ENCODE measurements around the gene SPACA1. TPM values are rescaled to one million over a fixed set of nuclear protein-coding genes. Genes with fewer than 3 reads are reported as not detected.

The SPACA1 gene
- total RNA-seq, 1 experiment from 2014 or later, result not detected

GRCh38 chr6:88044530-88044929 lies 3.1 kb upstream of the SPACA1 start:
- Mint-ChIP-seq H3K27me3 (ENCODE audit: insufficient read depth, unreplicated experiment) (no peaks in the 10 kb centered on the region), H3K4me3 (ENCODE audit: unreplicated experiment) (no peak overlapping the region), H3K9me3 (ENCODE audit: unreplicated experiment) (no peaks in the 10 kb centered on the region), H3K27ac (ENCODE audit: low read depth, unreplicated experiment) (no peak overlapping the region), H3K36me3 (ENCODE audit: insufficient read depth, unreplicated experiment) (no peaks in the 10 kb centered on the region), H3K4me1 (ENCODE audit: insufficient read depth, unreplicated experiment) (no peaks in the 10 kb centered on the region)
- ChIA-PET POLR2A (no interaction called here), CTCF (no interaction called here)
- no peak for TF ChIP-seq CTCF (IDR thresholded peaks at IDR 0.05; ENCODE audit: unreplicated experiment)
- intact Hi-C loops (cut with micrococcal nuclease), result no loop called here
- no TSS peak for BruUV-seq (replicated peaks)
- DNase-seq (ENCODE audit: unreplicated experiment), result no peak

GRCh38 chr6:88045521-88046136 lies 2.0 kb upstream of the SPACA1 start:
- H3K36me3 Mint-ChIP-seq (ENCODE audit: insufficient read depth, unreplicated experiment), result no peaks in the 10 kb centered on the region
- intact Hi-C loops (cut with micrococcal nuclease), result no loop called here
- BruUV-seq (replicated peaks), result no TSS peak
- CTCF ChIA-PET, result no interaction called here
- H3K27me3 Mint-ChIP-seq (ENCODE audit: insufficient read depth, unreplicated experiment), result no peaks in the 10 kb centered on the region
- no peak for TF ChIP-seq CTCF (IDR thresholded peaks at IDR 0.05; ENCODE audit: unreplicated experiment)
- no peak overlapping the region for H3K4me3 Mint-ChIP-seq (ENCODE audit: unreplicated experiment)
- no peak for DNase-seq (ENCODE audit: unreplicated experiment)
- peaks cover 4% of the 10 kb centered on the region for H3K9me3 Mint-ChIP-seq (ENCODE audit: unreplicated experiment)
- POLR2A ChIA-PET, result no interaction called here
- H3K27ac Mint-ChIP-seq (ENCODE audit: low read depth, unreplicated experiment), result no peak overlapping the region
- peaks cover 6% of the 10 kb centered on the region for H3K4me1 Mint-ChIP-seq (ENCODE audit: insufficient read depth, unreplicated experiment)

GRCh38 chr6:88048578-88048977 lies 937 bp downstream of the SPACA1 start:
- TF ChIP-seq CTCF (IDR thresholded peaks at IDR 0.05; ENCODE audit: unreplicated experiment), result no peak

GRCh38 chr6:88050140-88050818 lies 2.6 kb downstream of the SPACA1 start:
- no peak overlapping the region for H3K4me3 Mint-ChIP-seq (ENCODE audit: unreplicated experiment)
- no TSS peak for BruUV-seq (replicated peaks)
- peaks cover 7% of the 10 kb centered on the region for H3K4me1 Mint-ChIP-seq (ENCODE audit: insufficient read depth, unreplicated experiment)
- DNase-seq (ENCODE audit: unreplicated experiment), result peak; percentile 44
- intact Hi-C loops (cut with micrococcal nuclease), result no loop called here
- POLR2A ChIA-PET, result no interaction called here
- peaks cover 16% of the 10 kb centered on the region for H3K27me3 Mint-ChIP-seq (ENCODE audit: insufficient read depth, unreplicated experiment)
- H3K36me3 Mint-ChIP-seq (ENCODE audit: insufficient read depth, unreplicated experiment), result no peaks in the 10 kb centered on the region
- no peak overlapping the region for H3K27ac Mint-ChIP-seq (ENCODE audit: low read depth, unreplicated experiment)
- no peak for TF ChIP-seq CTCF (IDR thresholded peaks at IDR 0.05; ENCODE audit: unreplicated experiment)
- peaks cover 5% of the 10 kb centered on the region for H3K9me3 Mint-ChIP-seq (ENCODE audit: unreplicated experiment)
- CTCF ChIA-PET, result interaction anchor here (0.6 kb wide), 1 partner anchor 261 kb away, joined by 3 read pairs; no protein-coding TSS in a partner anchor

More at GRCh38 chr6:88048578-88048977, 937 bp downstream of the SPACA1 start:
- intact Hi-C loops (cut with micrococcal nuclease), result no loop called here
- DNase-seq (ENCODE audit: unreplicated experiment), result no peak
- no peaks in the 10 kb centered on the region for H3K36me3 Mint-ChIP-seq (ENCODE audit: insufficient read depth, unreplicated experiment)
- POLR2A ChIA-PET, result no interaction called here
- no peaks in the 10 kb centered on the region for H3K27me3 Mint-ChIP-seq (ENCODE audit: insufficient read depth, unreplicated experiment)
- BruUV-seq (replicated peaks), result no TSS peak
- H3K9me3 Mint-ChIP-seq (ENCODE audit: unreplicated experiment), result peaks cover 5% of the 10 kb centered on the region
- no peak overlapping the region for H3K4me3 Mint-ChIP-seq (ENCODE audit: unreplicated experiment)
- H3K27ac Mint-ChIP-seq (ENCODE audit: low read depth, unreplicated experiment), result no peak overlapping the region
- CTCF ChIA-PET, result interaction anchor here (0.5 kb wide), 1 partner anchor 265 kb away, joined by 3 read pairs; no protein-coding TSS in a partner anchor
- H3K4me1 Mint-ChIP-seq (ENCODE audit: insufficient read depth, unreplicated experiment), result peaks cover 7% of the 10 kb centered on the region
